HTR-8/SVneo (cell line): ENCODE data around the gene DOP1B.

ENCODE experiments used
- DNase-seq: peaks from one replicate; pipeline ENCODE4 v3.0.0; 2011; ENCODE audit warnings: low spot score, mixed read lengths; ENCODE audit not compliant: insufficient read length
- FAIRE-seq: peaks from 2 replicates; lab custom pipeline; 2011; peaks lifted over from hg19 to GRCh38; lab: Jason Lieb, UNC

The DOP1B gene

DNA sequence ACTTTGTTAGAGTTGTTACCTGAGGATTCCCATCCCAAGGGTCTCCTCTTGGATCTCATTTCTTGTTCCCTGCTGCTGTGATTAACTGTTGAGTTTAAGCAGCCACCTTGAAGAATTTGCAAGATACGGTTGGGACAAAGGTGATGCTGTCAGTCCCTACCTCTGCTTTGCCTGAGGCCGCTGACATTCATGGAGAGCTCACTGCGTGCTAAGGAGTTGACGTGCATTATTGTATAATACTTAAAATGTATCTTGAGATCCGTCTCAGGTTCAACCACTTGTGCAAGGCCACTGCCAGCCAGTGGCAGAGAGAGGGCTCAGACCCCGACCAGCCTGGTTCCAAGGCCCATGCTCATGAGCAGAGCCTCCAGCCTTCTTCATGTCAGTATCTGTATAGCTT lies 14.2 kb downstream of the DOP1B start:
- no peak for FAIRE-seq
- no peak for DNase-seq

- DNase-seq (no peak), FAIRE-seq (no peak)
Measured at GRCh38 chr21:36171336-36171735, 14.7 kb downstream of the DOP1B start.

- DNase-seq (no peak), FAIRE-seq (no peak)
Measured at GRCh38 chr21:36171741-36172331, 15.2 kb downstream of the DOP1B start.

- no peak for FAIRE-seq
- no peak for DNase-seq
Measured at GRCh38 chr21:36174780-36175179, 18.2 kb downstream of the DOP1B start.

DNA sequence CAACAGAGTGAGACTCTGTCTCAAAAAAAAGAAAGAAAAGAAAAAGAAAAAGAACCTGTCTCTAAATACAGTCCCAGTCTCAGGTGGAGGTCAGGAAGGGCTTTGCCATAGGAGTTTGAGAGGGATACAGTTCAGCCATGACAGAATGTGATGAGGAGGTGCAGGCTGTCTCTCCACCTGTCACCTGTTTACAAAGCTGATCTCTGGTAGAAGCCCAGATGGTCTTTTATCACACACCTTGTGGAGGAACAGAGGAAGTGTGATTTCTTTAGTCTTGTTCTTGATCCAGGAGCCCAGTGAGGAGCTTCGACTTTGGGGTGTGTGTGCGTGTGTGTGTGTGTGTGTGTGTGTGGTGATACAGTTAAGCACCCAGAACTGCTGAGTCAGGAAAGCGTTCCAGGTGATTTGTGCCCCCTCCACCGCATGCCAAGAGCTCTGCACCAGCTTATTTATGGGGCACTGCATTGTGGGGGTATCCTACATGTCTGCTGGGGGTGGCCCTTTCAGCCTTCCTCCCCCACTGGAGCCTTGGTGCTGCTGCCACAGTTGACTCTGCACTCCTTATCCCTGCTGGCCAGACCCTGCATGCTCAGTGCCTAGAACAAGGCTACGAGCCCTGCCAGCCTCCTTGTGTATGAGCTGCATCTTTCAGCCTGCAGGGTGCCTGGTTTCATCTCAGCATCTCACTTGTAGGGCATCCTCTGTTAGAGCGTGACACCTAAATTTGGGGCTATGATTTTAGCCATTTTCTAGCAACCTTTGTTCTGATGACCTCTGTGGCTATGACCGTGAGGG lies 19.3 kb downstream of the DOP1B start:
- FAIRE-seq (no peak), DNase-seq (no peak)

DNA sequence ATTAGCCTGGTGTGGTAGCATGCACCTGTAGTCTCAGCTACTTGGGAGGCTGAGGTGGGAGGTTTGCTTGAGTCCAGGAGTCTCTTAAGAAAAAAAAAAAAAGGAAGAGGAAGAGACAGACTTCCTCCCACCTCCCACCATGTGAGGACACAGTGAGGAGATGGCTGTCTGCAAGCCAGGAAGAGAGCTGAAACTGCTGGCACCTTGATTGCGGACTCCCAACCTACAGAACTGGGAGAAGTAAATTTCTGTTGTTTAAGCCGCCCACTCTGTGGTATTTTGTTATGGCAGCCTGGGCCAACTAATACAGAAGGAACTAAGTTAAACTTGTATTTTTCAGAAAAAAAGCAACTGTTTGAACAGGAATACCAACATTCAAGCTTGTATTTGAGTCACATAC lies 21.7 kb downstream of the DOP1B start:
- no peak for DNase-seq
- FAIRE-seq, result no peak

DNA sequence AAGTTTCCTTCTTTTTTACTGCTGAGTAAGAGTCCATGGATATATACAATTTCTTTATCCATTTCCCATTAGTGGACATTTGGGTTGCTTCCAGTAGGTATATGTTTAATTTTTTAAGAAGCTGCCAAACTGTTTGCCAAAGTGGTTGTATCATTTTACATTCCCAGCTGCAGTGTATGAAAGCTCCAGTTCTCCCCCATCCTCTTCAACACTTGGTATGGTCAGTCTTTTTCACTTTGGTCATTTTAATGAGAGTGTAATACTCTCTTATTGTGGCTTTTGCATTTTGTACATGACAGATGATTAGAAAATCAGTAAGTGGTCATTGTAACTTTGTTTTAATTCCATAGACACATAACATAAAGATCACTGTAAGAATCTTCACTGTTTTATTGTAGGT lies 22.5 kb downstream of the DOP1B start:
- DNase-seq, result no peak
- FAIRE-seq, result no peak

GRCh38 chr21:36180963-36181362 lies 24.3 kb downstream of the DOP1B start:
- no peak for DNase-seq
- no peak for FAIRE-seq

DNA sequence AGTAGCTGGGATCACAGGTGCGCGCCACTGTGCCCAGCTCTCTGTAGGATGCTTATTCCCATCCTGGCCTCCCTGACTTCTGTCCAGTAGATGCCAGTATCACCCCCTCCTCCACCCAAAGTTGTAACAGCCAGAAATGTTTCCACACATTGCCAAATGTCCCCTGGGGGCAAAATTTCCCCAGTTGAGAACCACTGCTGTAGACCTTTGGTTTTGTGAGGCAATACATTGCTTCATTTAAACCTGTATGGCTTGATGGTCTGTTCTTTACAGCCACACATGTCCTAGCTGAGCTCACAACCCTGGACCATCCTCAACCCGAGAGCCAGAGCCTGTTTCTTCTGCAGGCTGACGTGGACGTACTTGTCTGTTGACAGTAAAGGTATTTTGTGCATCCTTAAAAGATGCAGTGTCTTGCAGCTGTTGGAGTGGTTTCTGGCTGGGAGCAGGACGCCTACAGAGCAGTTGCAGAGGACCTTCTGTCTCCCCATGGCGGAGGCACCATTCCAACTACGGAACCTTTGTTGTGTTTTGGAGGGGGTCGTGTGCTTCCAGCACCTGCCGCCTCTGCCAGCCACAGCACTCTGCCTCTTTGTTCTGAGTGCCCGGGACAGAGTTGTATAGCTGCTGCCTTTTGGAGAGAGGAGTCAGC lies 26.6 kb downstream of the DOP1B start:
- no peak for DNase-seq
- FAIRE-seq, result peak; percentile 68

GRCh38 chr21:36184545-36184944 lies 27.9 kb downstream of the DOP1B start:
- FAIRE-seq, result no peak

DNA sequence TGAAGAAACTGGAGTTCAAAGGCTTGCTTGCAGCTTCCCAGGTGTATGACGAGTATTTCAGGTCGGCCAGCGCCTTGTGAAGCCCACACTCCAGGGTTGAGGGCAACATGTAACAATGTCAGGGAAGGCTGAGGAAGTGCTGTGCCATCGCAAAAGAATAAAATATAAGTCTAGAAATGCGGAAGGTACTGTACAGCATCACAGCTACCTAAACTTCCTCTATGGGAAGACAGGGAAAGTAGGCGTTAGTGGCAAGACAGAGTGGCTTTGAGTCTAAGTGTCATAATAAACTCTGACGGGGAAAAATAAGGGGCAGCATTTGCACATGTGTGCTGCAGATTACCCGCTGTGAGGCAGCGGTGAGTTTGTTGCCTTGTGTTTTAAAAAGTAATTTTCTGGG lies 28.9 kb downstream of the DOP1B start:
- FAIRE-seq, result no peak
- no peak for DNase-seq

More at GRCh38 chr21:36184545-36184944, 27.9 kb downstream of the DOP1B start:
- no peak for DNase-seq

- FAIRE-seq (peak; percentile 66), DNase-seq (no peak)
Measured at GRCh38 chr21:36186081-36186480, 29.5 kb downstream of the DOP1B start.

DNA sequence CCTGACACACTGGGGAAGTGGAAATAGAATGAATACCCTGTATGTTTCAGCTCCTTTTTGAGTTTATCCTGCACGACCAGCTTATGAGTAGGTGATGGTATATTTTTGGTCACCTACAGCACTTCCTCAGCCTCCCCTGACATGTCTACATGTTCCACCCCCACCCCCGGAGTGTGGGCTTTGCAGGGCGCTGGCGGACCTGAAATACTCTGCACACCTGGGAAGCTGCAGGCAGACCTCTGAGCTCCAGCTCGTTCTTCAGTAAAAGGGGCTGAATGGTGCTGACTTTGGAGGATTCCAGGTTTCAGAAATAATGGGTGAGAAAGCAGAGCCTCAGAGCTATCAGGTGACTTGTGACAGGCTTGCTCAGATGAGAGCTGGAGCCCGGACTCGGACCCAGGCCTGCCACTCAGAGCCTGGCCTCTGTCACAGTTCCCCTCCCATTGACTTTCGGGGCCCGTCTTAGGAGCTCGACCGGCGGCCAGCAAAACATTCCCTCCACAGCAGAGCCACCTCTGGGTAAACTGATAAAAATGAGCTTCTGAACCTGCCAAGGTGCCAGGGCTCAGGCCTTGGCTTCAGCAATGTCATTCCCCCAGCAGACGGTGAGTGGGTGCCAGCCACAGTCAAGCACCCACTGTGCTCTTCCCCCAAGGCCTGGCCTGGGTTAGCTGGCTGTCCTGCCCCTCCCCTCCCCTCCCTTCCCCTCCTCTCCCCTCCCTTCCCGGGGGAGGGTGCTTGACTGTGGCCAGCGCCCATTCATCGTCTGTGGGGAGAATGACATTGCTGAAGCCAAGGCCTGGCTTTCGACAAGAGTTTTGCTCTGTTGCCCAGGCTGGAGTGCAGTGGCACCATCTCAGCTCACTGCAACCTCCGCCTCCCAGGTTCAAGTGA lies 30.1 kb downstream of the DOP1B start:
- no peak for DNase-seq
- no peak for FAIRE-seq

GRCh38 chr21:36188081-36188681 lies 31.6 kb downstream of the DOP1B start:
- DNase-seq, result no peak

DNA sequence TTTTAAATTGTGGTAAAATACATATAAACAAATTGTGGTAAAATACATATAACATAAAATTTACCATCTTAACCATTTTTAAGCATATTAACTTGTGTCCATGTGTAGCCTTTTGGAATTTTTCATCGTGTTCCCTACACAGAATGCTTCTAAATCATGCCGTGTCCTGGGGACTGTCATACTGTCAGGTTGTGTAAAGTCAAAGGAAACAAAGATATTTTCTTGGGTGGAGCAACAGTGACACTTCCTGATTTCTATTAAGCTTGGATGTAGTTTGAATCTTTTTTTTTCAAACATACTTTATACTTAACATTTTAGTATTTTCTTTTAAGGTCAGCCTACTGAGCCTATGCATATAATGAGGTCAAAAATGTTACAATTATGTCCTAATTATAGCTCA lies 32.3 kb downstream of the DOP1B start:
- no peak for DNase-seq
- FAIRE-seq, result no peak

More at GRCh38 chr21:36188081-36188681, 31.6 kb downstream of the DOP1B start:
- no peak for FAIRE-seq

- no peak for DNase-seq
- no peak for FAIRE-seq
Measured at GRCh38 chr21:36190736-36191135, 34.1 kb downstream of the DOP1B start.

DNA sequence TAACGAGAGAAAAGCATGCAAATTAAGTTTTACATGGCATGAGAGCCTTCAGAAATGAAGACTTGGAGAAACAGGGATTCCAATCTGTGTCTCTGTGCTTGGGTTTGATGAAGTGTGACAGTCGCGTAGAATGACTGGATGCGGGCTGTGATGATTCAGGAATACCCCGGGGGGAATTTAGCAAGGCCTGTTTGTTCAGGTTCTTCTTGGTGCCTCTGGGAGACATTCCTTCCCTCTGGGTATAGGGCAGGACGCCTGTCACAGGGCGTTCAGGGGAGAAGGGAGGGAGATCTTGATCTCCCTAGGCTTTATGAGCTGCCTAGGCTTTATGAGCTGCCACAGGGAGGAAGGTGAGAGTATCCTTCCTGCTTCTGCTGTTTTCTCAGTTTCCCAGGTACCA lies 36.6 kb downstream of the DOP1B start:
- FAIRE-seq (no peak), DNase-seq (peak; percentile 43)

DNA sequence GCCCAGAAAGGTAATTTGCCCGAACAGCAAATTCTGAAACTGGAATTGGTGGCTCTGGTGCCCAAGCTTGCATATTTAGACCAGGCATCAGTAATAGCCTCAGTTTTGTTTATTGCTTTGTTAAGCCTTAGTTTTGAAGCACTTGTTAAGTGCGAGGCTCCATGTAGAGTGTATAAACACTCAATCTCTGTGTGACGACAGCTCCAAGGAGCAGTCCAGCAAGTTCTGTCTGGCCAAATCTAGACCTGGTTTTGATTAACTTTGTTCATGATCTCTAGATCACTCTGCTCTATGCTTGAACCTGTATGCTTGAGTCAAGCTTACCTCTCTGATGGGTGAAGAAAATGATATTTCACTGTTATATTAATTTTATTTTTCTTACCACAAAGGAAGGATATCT lies 37.4 kb downstream of the DOP1B start:
- no peak for FAIRE-seq
- no peak for DNase-seq

- no peak for DNase-seq
- FAIRE-seq, result no peak
Measured at GRCh38 chr21:36195613-36196012, 39.0 kb downstream of the DOP1B start.

DNA sequence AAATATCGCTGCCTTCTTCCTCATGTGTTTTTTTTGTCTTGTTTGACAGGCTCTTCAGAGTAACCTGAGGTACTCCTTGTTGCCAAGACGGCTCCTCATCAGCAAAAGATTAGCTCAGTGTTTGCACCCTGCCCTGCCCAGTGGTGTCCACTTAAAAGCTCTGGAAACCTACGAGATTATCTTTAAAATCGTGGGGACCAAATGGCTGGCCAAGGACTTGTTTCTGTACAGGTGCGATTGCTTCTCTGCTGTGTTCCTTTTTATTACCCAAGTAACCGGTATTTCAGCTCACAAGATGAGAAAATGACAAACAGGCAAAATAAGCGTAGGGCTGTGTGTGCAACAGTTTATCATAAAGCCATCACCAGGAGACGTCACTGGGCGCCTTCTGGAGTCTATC lies 42.4 kb downstream of the DOP1B start:
- FAIRE-seq (no peak), DNase-seq (no peak)
